HepG2 (cell line): ENCODE results near the gene MTHFR. TPM values are rescaled to one million over a fixed set of nuclear protein-coding genes. Genes with fewer than 3 reads are reported as not detected.

Experiments
- AKNA ChIP-seq: sonication (generic); formaldehyde crosslinking; IDR thresholded peaks from 2 replicates; pipeline ENCODE4 v1.4.0; 2020; ENCODE audit warnings: missing genetic modification reagents, borderline replicate concordance
- CHCHD3 ChIP-seq: sonication (generic); formaldehyde crosslinking; IDR thresholded peaks from 2 replicates; pipeline ENCODE4 v1.8.0; 2022; ENCODE audit warnings: mild to moderate bottlenecking, missing genetic modification reagents, moderate library complexity
- NCOR1 ChIP-seq: fragments of 200-600 bp; sonication (generic); IDR thresholded peaks from 2 replicates; pipeline ENCODE4 v1.7.0; 2017; ENCODE audit warnings: antibody characterized with exemption, low read length, borderline replicate concordance
- PRDM15 ChIP-seq: sonication (generic); formaldehyde crosslinking; IDR thresholded peaks from 2 replicates; pipeline ENCODE4 v1.4.0; 2020; ENCODE audit warnings: missing genetic modification reagents
- TCF12 ChIP-seq, 2 experiments: fragments of 450-650 bp in 1 of 2; sonication (generic) in 1 of 2; formaldehyde crosslinking in 1 of 2; IDR thresholded peaks; 2 replicates each; pipeline versions ENCODE4 v1.6.1 to v1.8.0; 2017 to 2022; ENCODE audit warnings: antibody characterized with exemption in 1 of 2, mild to moderate bottlenecking in 1 of 2, missing genetic modification reagents in 1 of 2, moderate library complexity in 1 of 2
- USF2 ChIP-seq, 2 experiments: sonication (generic) in 1 of 2; formaldehyde crosslinking in 1 of 2; IDR thresholded peaks; 2 replicates each; pipeline versions ENCODE4 v1.5.1 to v1.6.1; 2011 to 2020; ENCODE audit warnings: borderline replicate concordance in 1 of 2, low read depth in 1 of 2, low read length in 1 of 2, mild to moderate bottlenecking in 1 of 2, missing genetic modification reagents in 1 of 2, moderate library complexity in 1 of 2
- ZNF337 ChIP-seq: sonication (generic); formaldehyde crosslinking; IDR thresholded peaks from 2 replicates; pipeline ENCODE4 v1.5.1; 2020; ENCODE audit warnings: missing genetic modification reagents, low read depth, mild to moderate bottlenecking, borderline replicate concordance
- ZNF501 ChIP-seq: sonication (generic); formaldehyde crosslinking; IDR thresholded peaks from 2 replicates; pipeline ENCODE4 v1.5.1; 2020; ENCODE audit warnings: mild to moderate bottlenecking, moderate library complexity, missing genetic modification reagents
- polyA plus RNA-seq, 8 experiments: library from polyadenylated mRNA; depleted of rRNA in 3 of 8; stranded (reverse) in 7 of 8; unstranded in 1 of 8; fragments of >200 nt; fragmentation: Illumina TruSeq in 4 of 8; extraction: Trizol in 4 of 8; gene quantifications; 2 replicates each; pipeline versions ENCODE4 v1.2.1 to v1.2.3, GENCODE V29; 2011 to 2016; ENCODE audit warnings: low read depth in 4 of 8, missing spikeins in 1 of 8, mixed read lengths in 1 of 8; ENCODE audit not compliant: insufficient read depth in 1 of 8
- total RNA-seq, 5 experiments: library from RNA; depleted of rRNA; stranded (reverse); fragments of >200 nt; fragmentation: Illumina TruSeq; extraction: Trizol; gene quantifications; 2 replicates each; pipeline ENCODE4 v1.2.3, GENCODE V29; 2016; ENCODE audit warnings: low read depth in 1 of 5

MTHFR gene
- total and polyA plus RNA-seq, 2 of the 13 experiments (the other 11 are each of a cell fraction or from before 2014, with no cell fraction given), result 3.8 to 8.2 TPM

- TF ChIP-seq PRDM15 (CRISPR knock-in tag) (peak; percentile 45; the same call in 1 of the 2 replicates), USF2 (IDR thresholded peaks at IDR 0.05; ENCODE audit: low read depth, low read length) (no peak), USF2 (CRISPR knock-in tag; IDR thresholded peaks at IDR 0.05; ENCODE audit: borderline replicate concordance) (peak; percentile 64; the same call in 1 of the 2 replicates), AKNA (CRISPR knock-in tag) (no peak), CHCHD3 (CRISPR knock-in tag) (no peak), NCOR1 (peak; percentile 97), ZNF501 (peak; percentile 51; the same call in 1 of the 2 replicates), TCF12 (IDR thresholded peaks at IDR 0.05) (no peak), TCF12 (CRISPR knock-in tag; IDR thresholded peaks at IDR 0.05) (peak; percentile 75; the same call in 1 of the 2 replicates), ZNF337 (CRISPR knock-in tag) (peak; percentile 93; the same call in 1 of the 2 replicates)
Observed at GRCh38 chr1:11842154-11843041, 36.6 kb upstream of the MTHFR start (continued).
